ENCODE data around the gene TIMMDC1.
A peak's percentile ranks its signal among the peaks of the same experiment; 100 is the strongest.

TIMMDC1 gene

GRCh38 chr3:119514637-119515036, 16.3 kb downstream of the TIMMDC1 start:
- Histone ChIP-seq H3K79me2 (no peaks in the 10 kb centered on the region), H3K27me3 (ENCODE audit: control insufficient read depth, insufficient read depth, low read length) (no peaks in the 10 kb centered on the region), H3K36me3 (ENCODE audit: control insufficient read depth, insufficient read depth, low read length) (no peaks in the 10 kb centered on the region), H3K4me3 (ENCODE audit: low read depth, low read length) (no peak overlapping the region), H3K4me1 (no peaks in the 10 kb centered on the region), H3K4me2 (ENCODE audit: low read length) (no peak overlapping the region), H3K27ac (no peak overlapping the region), H2AFZ (no peak overlapping the region), H3K9ac (no peak overlapping the region), H3K9me3 (ENCODE audit: control insufficient read depth, low read length) (no peaks in the 10 kb centered on the region)
- TF ChIP-seq CTCF (IDR thresholded peaks at IDR 0.05) = no peak

- Histone ChIP-seq H3K27ac (no peak overlapping the region), H3K4me2 (ENCODE audit: low read length) (no peak overlapping the region), H3K9me3 (ENCODE audit: control insufficient read depth, low read length) (no peaks in the 10 kb centered on the region), H2AFZ (no peak overlapping the region), H3K79me2 (no peaks in the 10 kb centered on the region), H3K27me3 (ENCODE audit: control insufficient read depth, insufficient read depth, low read length) (no peaks in the 10 kb centered on the region), H3K4me3 (ENCODE audit: low read depth, low read length) (no peak overlapping the region), H3K9ac (no peak overlapping the region), H3K36me3 (ENCODE audit: control insufficient read depth, insufficient read depth, low read length) (no peaks in the 10 kb centered on the region), H3K4me1 (no peaks in the 10 kb centered on the region)
- TF ChIP-seq CTCF (IDR thresholded peaks at IDR 0.05) = no peak
Observed at GRCh38 chr3:119517112-119517511, 18.8 kb downstream of the TIMMDC1 start.

GRCh38 chr3:119518026-119518425, 19.7 kb downstream of the TIMMDC1 start:
- no peaks in the 10 kb centered on the region for H3K27me3 ChIP-seq (ENCODE audit: control insufficient read depth, insufficient read depth, low read length)
- no peaks in the 10 kb centered on the region for H3K9me3 ChIP-seq (ENCODE audit: control insufficient read depth, low read length)
- no peak overlapping the region for H3K4me3 ChIP-seq (ENCODE audit: low read depth, low read length)
- TF ChIP-seq CTCF (IDR thresholded peaks at IDR 0.05) = no peak
- H3K4me2 ChIP-seq (ENCODE audit: low read length) = no peak overlapping the region
- no peaks in the 10 kb centered on the region for H3K79me2 ChIP-seq
- H3K36me3 ChIP-seq (ENCODE audit: control insufficient read depth, insufficient read depth, low read length) = no peaks in the 10 kb centered on the region
- H3K27ac ChIP-seq = no peak overlapping the region
- no peaks in the 10 kb centered on the region for H3K4me1 ChIP-seq
- no peak overlapping the region for H2AFZ ChIP-seq
- H3K9ac ChIP-seq = no peak overlapping the region

GRCh38 chr3:119524931-119525662, 26.8 kb downstream of the TIMMDC1 start:
- no peaks in the 10 kb centered on the region for H3K9me3 ChIP-seq (ENCODE audit: control insufficient read depth, low read length)

More at GRCh38 chr3:119524931-119525662, 26.8 kb downstream of the TIMMDC1 start:
- Histone ChIP-seq H3K4me2 (ENCODE audit: low read length) (no peak overlapping the region), H3K79me2 (no peaks in the 10 kb centered on the region), H3K36me3 (ENCODE audit: control insufficient read depth, insufficient read depth, low read length) (no peaks in the 10 kb centered on the region), H2AFZ (no peak overlapping the region), H3K27ac (no peak overlapping the region), H3K9ac (no peak overlapping the region), H3K4me1 (no peaks in the 10 kb centered on the region), H3K27me3 (ENCODE audit: control insufficient read depth, insufficient read depth, low read length) (no peaks in the 10 kb centered on the region), H3K4me3 (ENCODE audit: low read depth, low read length) (no peak overlapping the region)
- peak; percentile 59 for TF ChIP-seq CTCF (IDR thresholded peaks at IDR 0.05)
